IMR-90 (cell line): ENCODE results near the gene LRRC47. TPM values are rescaled to one million over a fixed set of nuclear protein-coding genes. Genes with fewer than 3 reads are reported as not detected.

Experiments
- ATAC-seq: fragments of 200-7000 bp; cut with Tn5 transposase; 2 replicates; pipeline ENCODE4 v1.9.1; 2020; ENCODE audit warnings: low read depth, mild to moderate bottlenecking, moderate library complexity
- BruUV-seq: library from RNA; stranded (reverse); fragments of 400-500 nt; replicated peaks from 2 replicates; lab custom pipeline; 2021; lab: Mats Ljungman, UMichigan
- CTCF ChIA-PET: fragments of 300-600 bp; formaldehyde crosslinking; extraction: SDS; loops from one replicate; lab custom pipeline; 2021; ENCODE audit warnings: antibody characterized with exemption; lab: Yijun Ruan, JAX
- POLR2A ChIA-PET: fragments of 300-600 bp; sonication (Branson Sonifier 250); formaldehyde crosslinking; loops from one replicate; lab custom pipeline; 2022; ENCODE audit warnings: antibody characterized with exemption; ENCODE audit not compliant: unreplicated experiment; lab: Charles Lee
- DNase-seq: peaks from one replicate; pipeline ENCODE4 v3.0.0; 2013
- H2AFZ ChIP-seq: replicated peaks from 2 replicates; pipeline ENCODE3; 2013; ENCODE audit warnings: low read length, mild to moderate bottlenecking; ENCODE audit not compliant: poor library complexity
- H2AK5ac ChIP-seq: 2 replicates; pipeline ENCODE4 v1.6.1; 2013; ENCODE audit warnings: low read depth, low read length, inconsistent platforms
- H2AK9ac ChIP-seq: replicated peaks from 2 replicates; pipeline ENCODE3; 2013; ENCODE audit warnings: mild to moderate bottlenecking, low read depth, low read length, moderate library complexity; ENCODE audit not compliant: poor library complexity
- H2BK120ac ChIP-seq: 2 replicates; pipeline ENCODE4 v1.6.1; 2013; ENCODE audit warnings: low read depth, low read length, inconsistent platforms
- H2BK15ac ChIP-seq: 3 replicates; pipeline ENCODE4 v1.6.1; 2013; ENCODE audit warnings: low read depth, low read length, inconsistent platforms
- H2BK20ac ChIP-seq: 2 replicates; pipeline ENCODE4 v1.6.1; 2013; ENCODE audit warnings: low read depth, mild to moderate bottlenecking, inconsistent platforms, low read length, moderate library complexity
- H2BK5ac ChIP-seq: 2 replicates; pipeline ENCODE4 v1.6.1; 2013; ENCODE audit warnings: mild to moderate bottlenecking, low read depth, low read length, inconsistent platforms; ENCODE audit not compliant: poor library complexity, severe bottlenecking
- H3K14ac ChIP-seq: replicated peaks from 2 replicates; pipeline ENCODE4 v1.6.1; 2013; ENCODE audit warnings: low read depth, low read length, inconsistent platforms
- H3K18ac ChIP-seq: 2 replicates; pipeline ENCODE4 v1.6.1; 2013; ENCODE audit warnings: low read depth, low read length, control low read depth
- H3K23ac ChIP-seq: 2 replicates; pipeline ENCODE4 v1.6.1; 2013; ENCODE audit warnings: low read depth, low read length, inconsistent platforms
- H3K27ac ChIP-seq: 2 replicates; pipeline ENCODE4 v1.5.1; 2013; ENCODE audit warnings: mild to moderate bottlenecking, control low read depth, low read length; ENCODE audit not compliant: insufficient read depth
- H3K27me3 ChIP-seq: 2 replicates; pipeline ENCODE4 v1.6.1; 2013; ENCODE audit warnings: low read length; ENCODE audit not compliant: control insufficient read depth, insufficient read depth
- H3K36me3 ChIP-seq: 2 replicates; pipeline ENCODE4 v1.6.1; 2013; ENCODE audit warnings: low read length, mixed read lengths; ENCODE audit not compliant: control insufficient read depth, insufficient read depth
- H3K4ac ChIP-seq: 2 replicates; pipeline ENCODE4 v1.6.1; 2013; ENCODE audit warnings: low read depth, low read length, inconsistent platforms
- H3K4me1 ChIP-seq: 2 replicates; pipeline ENCODE4 v1.6.1; 2013; ENCODE audit warnings: low read length, mixed read lengths; ENCODE audit not compliant: control insufficient read depth, insufficient read depth
- H3K4me2 ChIP-seq: 2 replicates; pipeline ENCODE4 v1.6.1; 2013; ENCODE audit warnings: low read depth, mild to moderate bottlenecking, control low read depth, low read length, moderate library complexity
- H3K4me3 ChIP-seq: 2 replicates; pipeline ENCODE4 v1.5.1; 2013; ENCODE audit warnings: low read depth, mild to moderate bottlenecking, control low read depth, low read length, moderate library complexity; ENCODE audit not compliant: insufficient read depth
- H3K56ac ChIP-seq: 2 replicates; pipeline ENCODE4 v1.6.1; 2013; ENCODE audit warnings: low read length, inconsistent platforms; ENCODE audit not compliant: insufficient read depth; ENCODE audit errors: extremely low read depth
- H3K79me1 ChIP-seq, 2 experiments: 2 replicates each; pipeline ENCODE4 v1.6.1; 2013; ENCODE audit warnings: low read length in 2 of 2, inconsistent platforms in 1 of 2, low read depth in 1 of 2
- H3K9ac ChIP-seq: 2 replicates; pipeline ENCODE4 v1.6.1; 2013; ENCODE audit warnings: low read depth, low read length, control low read depth
- H3K9me1 ChIP-seq: 2 replicates; pipeline ENCODE4 v1.6.1; 2013; ENCODE audit warnings: low read length, inconsistent platforms; ENCODE audit not compliant: insufficient read depth
- H3K9me3 ChIP-seq: 2 replicates; pipeline ENCODE4 v1.6.1; 2013; ENCODE audit warnings: low read length; ENCODE audit not compliant: control insufficient read depth, insufficient read depth
- H4K20me1 ChIP-seq: 2 replicates; pipeline ENCODE4 v1.6.1; 2013; ENCODE audit warnings: low read length, inconsistent platforms; ENCODE audit not compliant: insufficient read depth
- H4K5ac ChIP-seq: 2 replicates; pipeline ENCODE4 v1.6.1; 2013; ENCODE audit warnings: mild to moderate bottlenecking, low read depth, low read length, control low read depth
- H4K8ac ChIP-seq, 2 experiments: 2 replicates each; pipeline ENCODE4 v1.6.1; 2013; ENCODE audit warnings: low read depth in 2 of 2, low read length in 2 of 2, control low read depth in 1 of 2, inconsistent platforms in 1 of 2
- H4K91ac ChIP-seq: 2 replicates; pipeline ENCODE4 v1.6.1; 2013; ENCODE audit warnings: low read depth, low read length, inconsistent platforms; ENCODE audit not compliant: insufficient read depth
- CHD1 ChIP-seq: IDR thresholded peaks from 2 replicates; pipeline ENCODE4 v1.6.1; 2012; ENCODE audit warnings: low read depth, low read length, improper control_type of control experiment
- CTCF ChIP-seq: conservative IDR thresholded peaks from 2 replicates; pipeline ENCODE4 v1.5.1; 2012; ENCODE audit warnings: mild to moderate bottlenecking, low read depth, low read length, improper control_type of control experiment
- MXI1 ChIP-seq: IDR thresholded peaks from 2 replicates; pipeline ENCODE4 v1.6.1; 2012; ENCODE audit warnings: low read depth, mild to moderate bottlenecking, low read length, moderate library complexity, borderline replicate concordance
- NFE2L2 ChIP-seq: fragments of 150-350 bp; IDR thresholded peaks from 2 replicates; pipeline ENCODE4 v1.6.1; 2016; ENCODE audit warnings: low read depth, mild to moderate bottlenecking, low read length
- RCOR1 ChIP-seq: IDR thresholded peaks from 2 replicates; pipeline ENCODE4 v1.6.1; 2012; ENCODE audit warnings: mild to moderate bottlenecking, low read length, improper control_type of control experiment; ENCODE audit not compliant: insufficient replicate concordance
- USF2 ChIP-seq: fragments of 150-350 bp; IDR thresholded peaks from 2 replicates; pipeline ENCODE4 v1.6.1; 2017; ENCODE audit warnings: mild to moderate bottlenecking, antibody characterized with exemption, low read length, low read depth
- WGBS, 2 experiments: methylation state at CpG; one replicate each; pipeline versions ENCODE4 v1.1.5 to v1.1.7; 2013; ENCODE audit warnings: missing lambda C conversion rate in 2 of 2; ENCODE audit not compliant: insufficient read length in 1 of 2; ENCODE audit errors: extremely low coverage in 2 of 2; 5-methylcytosine and 5-hydroxymethylcytosine counted together
- dilution Hi-C: fragments of 300-500 bp; cut with HindIII; formaldehyde crosslinking; loops from one replicate; pipeline ENCODE4 v1.14.3; 2018; ENCODE audit warnings: low sequenced_read_pairs; ENCODE audit not compliant: unreplicated experiment
- in situ Hi-C: fragments of 300-500 bp; cut with MboI; formaldehyde crosslinking; loops from 3 replicates; pipeline ENCODE4 v1.14.3; 2019; ENCODE audit warnings: low sequenced_read_pairs, inconsistent platforms, mixed read lengths
- intact Hi-C: fragments of 100-400 bp; cut with micrococcal nuclease; formaldehyde crosslinking; loops from 2 replicates; pipeline ENCODE4 v1.10.0; 2022
- polyA plus RNA-seq, 3 experiments: library from polyadenylated mRNA; depleted of rRNA; stranded (reverse); fragments of >200 nt; gene quantifications; 2 replicates each; pipeline ENCODE4 v1.2.3, GENCODE V29; 2012; ENCODE audit warnings: low replicate concordance in 1 of 3
- total RNA-seq: library from RNA; depleted of rRNA; stranded (reverse); fragments of >200 nt; gene quantifications from 2 replicates; pipeline ENCODE4 v1.2.3, GENCODE V29; 2012

LRRC47 gene
- total and polyA plus RNA-seq, 2 of the 4 experiments (the other 2 are of a cell fraction) = 15.2 to 19.7 TPM

GRCh38 chr1:3736708-3737107 is 59.6 kb downstream of the LRRC47 start:
- no peak overlapping the region for H3K4me3 ChIP-seq
- no peak overlapping the region for H4K91ac ChIP-seq
- no peak overlapping the region for H3K18ac ChIP-seq
- ATAC-seq (no peak), DNase-seq (no peak)
- TF ChIP-seq USF2 = no peak
- TF ChIP-seq NFE2L2 = no peak
- TF ChIP-seq RCOR1 = no peak
- TF ChIP-seq CHD1 = no peak
- no peak for TF ChIP-seq MXI1
- no peak for TF ChIP-seq CTCF
- dilution Hi-C loops = no loop called here
- H2BK120ac ChIP-seq = no peak overlapping the region
- no peaks in the 10 kb centered on the region for H4K20me1 ChIP-seq
- no peak overlapping the region for H2BK20ac ChIP-seq
- H2BK5ac ChIP-seq = no peak overlapping the region
- no peak overlapping the region for H3K56ac ChIP-seq
- H3K4me2 ChIP-seq = no peak overlapping the region
- no peak overlapping the region for H4K5ac ChIP-seq
- no peaks in the 10 kb centered on the region for H3K4me1 ChIP-seq
- H3K27ac ChIP-seq = no peak overlapping the region
- H3K27me3 ChIP-seq = no peaks in the 10 kb centered on the region; the same call in 1 of the 2 replicates
- no peaks in the 10 kb centered on the region for H3K79me1 ChIP-seq
- H3K23ac ChIP-seq = no peak overlapping the region
- H4K8ac ChIP-seq = no peak overlapping the region
- ChIA-PET CTCF (no interaction called here), POLR2A (no interaction called here)
- peaks cover 34% of the 10 kb centered on the region for H3K36me3 ChIP-seq
- H2AK9ac ChIP-seq = no peak overlapping the region
- intact Hi-C loops = no loop called here
- in situ Hi-C loops = no loop called here
- H3K9ac ChIP-seq = no peak overlapping the region
- no peak overlapping the region for H2AK5ac ChIP-seq
- no peaks in the 10 kb centered on the region for H3K9me3 ChIP-seq
- BruUV-seq = no TSS peak
- no peak overlapping the region for H2BK15ac ChIP-seq
- no peak overlapping the region for H3K4ac ChIP-seq
- H3K14ac ChIP-seq = no peak overlapping the region
- 90% methylated on average over 2 of the region's 14 CpGs; no CpG with 5 or more reads in 1 of the 2 experiments for WGBS, 2 experiments
- H2AFZ ChIP-seq = no peak overlapping the region
- no peaks in the 10 kb centered on the region for H3K9me1 ChIP-seq
